Mesenchymal stem cell (in vitro differentiated cells and primary cell): Measurements from ENCODE around the gene DSCAM.

Experiments
- DNase-seq: peaks from one replicate; pipeline ENCODE4 v3.0.0-alpha.2; 2013
- H2AFZ ChIP-seq: one replicate; pipeline ENCODE4 v1.6.1; 2013; ENCODE audit warnings: low read depth, mild to moderate bottlenecking, control low read depth, inconsistent platforms, low read length, moderate library complexity
- H2AK5ac ChIP-seq: 2 replicates; pipeline ENCODE4 v1.6.1; 2013; ENCODE audit warnings: low read length, moderate library complexity, mild to moderate bottlenecking, inconsistent platforms; ENCODE audit not compliant: severe bottlenecking
- H2BK120ac ChIP-seq: one replicate; pipeline ENCODE4 v1.6.1; 2013; ENCODE audit warnings: low read depth, mild to moderate bottlenecking, inconsistent platforms, low read length, moderate library complexity
- H2BK12ac ChIP-seq, 2 experiments: one replicate each; pipeline ENCODE4 v1.6.1; 2013; ENCODE audit warnings: inconsistent platforms in 2 of 2, low read length in 2 of 2, mild to moderate bottlenecking in 2 of 2, moderate library complexity in 2 of 2, control low read depth in 1 of 2
- H2BK15ac ChIP-seq: one replicate; pipeline ENCODE4 v1.6.1; 2013; ENCODE audit warnings: mild to moderate bottlenecking, low read depth, inconsistent platforms; ENCODE audit not compliant: poor library complexity, severe bottlenecking
- H2BK5ac ChIP-seq: 2 replicates; pipeline ENCODE4 v1.6.1; 2013; ENCODE audit warnings: low read depth, mild to moderate bottlenecking, low read length, control low read depth, inconsistent platforms; ENCODE audit not compliant: poor library complexity, severe bottlenecking
- H3K14ac ChIP-seq, 2 experiments: one replicate each; pipeline ENCODE4 v1.6.1; 2013; ENCODE audit warnings: inconsistent platforms in 2 of 2, low read length in 2 of 2, control low read depth in 1 of 2, mild to moderate bottlenecking in 1 of 2, moderate library complexity in 1 of 2
- H3K18ac ChIP-seq, 2 experiments: one replicate each; pipeline ENCODE4 v1.6.1; 2013; ENCODE audit warnings: inconsistent platforms in 2 of 2, low read length in 2 of 2, control low read depth in 1 of 2, low read depth in 1 of 2, mild to moderate bottlenecking in 1 of 2
- H3K23ac ChIP-seq, 2 experiments: one replicate each; pipeline ENCODE4 v1.6.1; 2013; ENCODE audit warnings: inconsistent platforms in 2 of 2, low read length in 2 of 2, mild to moderate bottlenecking in 2 of 2, moderate library complexity in 2 of 2, control low read depth in 1 of 2
- H3K27ac ChIP-seq: 2 replicates; pipeline ENCODE4 v1.5.1; 2013; ENCODE audit warnings: mild to moderate bottlenecking, moderate library complexity, low read length, control low read depth, inconsistent platforms; ENCODE audit not compliant: poor library complexity, severe bottlenecking
- H3K27me3 ChIP-seq, 2 experiments: 2 replicates each; pipeline versions ENCODE4 v1.6.1 to v1.7.0; 2013; ENCODE audit warnings: low read length in 2 of 2, mild to moderate bottlenecking in 2 of 2, moderate library complexity in 2 of 2, control low read depth in 1 of 2, inconsistent platforms in 1 of 2; ENCODE audit not compliant: control insufficient read depth in 1 of 2, insufficient read depth in 1 of 2
- H3K36me3 ChIP-seq, 2 experiments: 2 replicates each; pipeline versions ENCODE4 v1.6.1 to v1.7.0; 2013; ENCODE audit warnings: low read length in 2 of 2, control low read depth in 1 of 2, inconsistent platforms in 1 of 2, low read depth in 1 of 2, mild to moderate bottlenecking in 1 of 2; ENCODE audit not compliant: insufficient read depth in 2 of 2, control insufficient read depth in 1 of 2
- H3K4ac ChIP-seq, 2 experiments: one replicate each; pipeline ENCODE4 v1.6.1; 2013; ENCODE audit warnings: inconsistent platforms in 2 of 2, low read length in 2 of 2, mild to moderate bottlenecking in 2 of 2, moderate library complexity in 2 of 2, control low read depth in 1 of 2, low read depth in 1 of 2
- H3K4me1 ChIP-seq: 2 replicates; pipeline ENCODE4 v1.6.1; 2013; ENCODE audit warnings: low read depth, low read length, control low read depth; ENCODE audit not compliant: control insufficient read depth, insufficient read depth
- H3K4me2 ChIP-seq: 2 replicates; pipeline ENCODE4 v1.6.1; 2013; ENCODE audit warnings: low read length, mild to moderate bottlenecking, inconsistent platforms; ENCODE audit not compliant: poor library complexity, severe bottlenecking
- H3K4me3 ChIP-seq, 2 experiments: 2 replicates each; pipeline versions ENCODE4 v1.5.1 to v1.7.0; 2013; ENCODE audit warnings: low read length in 2 of 2, mild to moderate bottlenecking in 2 of 2, control low read depth in 1 of 2, low read depth in 1 of 2; ENCODE audit not compliant: insufficient read depth in 1 of 2
- H3K79me1 ChIP-seq: replicated peaks from 2 replicates; pipeline ENCODE4 v1.6.1; 2013; ENCODE audit warnings: mild to moderate bottlenecking, control low read depth, low read length, inconsistent platforms; ENCODE audit not compliant: poor library complexity, severe bottlenecking
- H3K9ac ChIP-seq: 2 replicates; pipeline ENCODE4 v1.7.0; 2013; ENCODE audit warnings: mild to moderate bottlenecking, low read length, moderate library complexity
- H3K9me3 ChIP-seq: 2 replicates; pipeline ENCODE4 v1.7.0; 2013; ENCODE audit warnings: mild to moderate bottlenecking, low read length; ENCODE audit not compliant: control insufficient read depth
- H4K8ac ChIP-seq: one replicate; pipeline ENCODE4 v1.6.1; 2013; ENCODE audit warnings: inconsistent platforms, mild to moderate bottlenecking, low read length, moderate library complexity
- H4K91ac ChIP-seq: one replicate; pipeline ENCODE4 v1.6.1; 2013; ENCODE audit warnings: mild to moderate bottlenecking, low read length, inconsistent platforms
- WGBS: methylation state at CpG from one replicate; pipeline ENCODE4 v1.1.7; 2013; ENCODE audit warnings: mixed read lengths; 5-methylcytosine and 5-hydroxymethylcytosine counted together

The DSCAM gene

DNA sequence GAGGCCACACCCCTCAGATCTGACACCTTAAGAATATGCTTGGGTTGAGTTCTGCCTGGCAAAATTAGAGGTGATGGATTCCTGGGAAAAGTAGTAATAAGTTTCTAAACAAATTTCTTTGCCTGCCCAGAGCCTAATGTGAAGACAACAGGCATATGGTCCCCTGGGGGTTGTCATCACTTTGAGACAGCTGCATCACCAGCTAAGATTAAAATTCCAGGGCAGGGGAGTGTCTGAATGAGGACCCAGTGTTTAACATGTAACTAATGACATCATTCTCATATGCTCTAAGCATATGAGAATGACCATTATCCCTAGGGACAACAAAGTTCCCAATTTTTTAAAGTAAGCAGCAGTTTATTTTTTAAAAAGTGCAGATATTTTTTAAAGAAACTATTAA is 547.5 kb downstream of the DSCAM start:
- Histone ChIP-seq H3K79me1 (no peaks in the 10 kb centered on the region), H2BK120ac (no peak overlapping the region), H2BK12ac (no peak overlapping the region), H3K4ac (no peak overlapping the region), H2AK5ac (no peak overlapping the region), H3K27ac (no peak overlapping the region), H2BK5ac (no peak overlapping the region), H2AFZ (no peak overlapping the region), H3K4me1 (no peaks in the 10 kb centered on the region), H4K91ac (no peak overlapping the region), H3K4me3 (no peak overlapping the region), H3K4me2 (no peak overlapping the region), H4K8ac (no peak overlapping the region), H3K18ac (no peak overlapping the region), H3K36me3 (no peaks in the 10 kb centered on the region), H3K9me3 (peaks cover 35% of the 10 kb centered on the region), H3K27me3 (no peaks in the 10 kb centered on the region), H3K14ac (no peak overlapping the region), H3K9ac (no peak overlapping the region), H2BK15ac (no peak overlapping the region), H3K23ac (no peak overlapping the region)
- no peak for DNase-seq

DNA sequence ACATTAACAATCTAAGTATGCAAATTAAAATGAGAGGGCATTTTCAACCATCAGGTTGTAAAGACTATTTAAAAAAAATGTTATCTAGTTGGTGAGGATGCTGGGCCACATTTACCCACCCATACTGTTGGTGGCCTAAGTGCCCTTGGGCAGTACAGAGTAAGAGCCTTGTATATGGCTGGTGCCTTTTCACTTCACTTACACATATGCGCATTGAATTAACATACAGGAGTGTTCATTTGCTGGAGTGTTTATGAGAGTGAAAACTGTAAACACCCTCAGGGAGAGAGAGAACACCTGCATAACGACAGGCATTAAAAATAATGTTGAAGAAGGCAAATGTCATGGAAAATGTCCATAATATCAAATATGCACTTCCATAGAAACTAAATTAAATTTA is 552.6 kb downstream of the DSCAM start:
- H4K8ac ChIP-seq, result no peak overlapping the region
- no peaks in the 10 kb centered on the region for H3K36me3 ChIP-seq
- H3K27ac ChIP-seq, result no peak overlapping the region
- no peak overlapping the region for H2AK5ac ChIP-seq
- H3K27me3 ChIP-seq, result no peaks in the 10 kb centered on the region
- H2AFZ ChIP-seq, result no peak overlapping the region
- no CpG with 5 or more reads among the region's 2 CpGs for WGBS
- no peak overlapping the region for H3K4me3 ChIP-seq
- H3K14ac ChIP-seq, result no peak overlapping the region
- H3K9me3 ChIP-seq, result peaks cover 17% of the 10 kb centered on the region
- H3K18ac ChIP-seq, result no peak overlapping the region
- no peak overlapping the region for H3K4ac ChIP-seq
- H2BK120ac ChIP-seq, result no peak overlapping the region
- H3K9ac ChIP-seq, result no peak overlapping the region
- no peaks in the 10 kb centered on the region for H3K4me1 ChIP-seq
- no peak overlapping the region for H3K23ac ChIP-seq
- H2BK15ac ChIP-seq, result no peak overlapping the region
- no peak overlapping the region for H2BK12ac ChIP-seq
- DNase-seq, result no peak
- H2BK5ac ChIP-seq, result no peak overlapping the region
- no peak overlapping the region for H3K4me2 ChIP-seq
- H4K91ac ChIP-seq, result no peak overlapping the region
- no peaks in the 10 kb centered on the region for H3K79me1 ChIP-seq

DNA sequence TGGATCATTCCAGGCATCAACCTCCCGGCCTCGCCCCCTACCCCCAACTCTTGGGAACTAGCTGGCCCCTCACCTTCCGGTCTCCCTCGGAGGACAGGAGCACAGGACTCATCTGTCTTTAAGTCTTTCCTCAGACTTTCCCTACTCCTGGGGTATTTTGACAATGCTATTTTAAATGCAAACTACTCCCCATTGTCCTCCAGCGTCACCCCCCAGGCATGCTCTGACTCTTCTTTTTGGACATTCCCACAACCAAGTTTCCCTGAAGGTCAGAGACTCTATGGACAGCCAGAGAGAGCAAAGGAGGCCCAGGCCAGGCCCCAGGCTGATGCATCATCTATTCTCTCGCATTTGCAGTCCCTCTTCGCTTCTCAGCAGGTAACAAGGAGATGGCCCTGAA is 555.4 kb downstream of the DSCAM start:
- H3K4me1 ChIP-seq, result no peaks in the 10 kb centered on the region
- H2AK5ac ChIP-seq, result no peak overlapping the region
- H3K4me3 ChIP-seq, result no peak overlapping the region
- no peak overlapping the region for H3K18ac ChIP-seq
- H2AFZ ChIP-seq, result no peak overlapping the region
- no peak overlapping the region for H2BK120ac ChIP-seq
- H3K9ac ChIP-seq, result no peak overlapping the region
- H3K27me3 ChIP-seq, result no peaks in the 10 kb centered on the region
- 58% methylated on average over 7 of the region's 7 CpGs for WGBS
- H3K14ac ChIP-seq, result no peak overlapping the region
- peaks cover 7% of the 10 kb centered on the region for H3K9me3 ChIP-seq
- H4K91ac ChIP-seq, result no peak overlapping the region
- no peak for DNase-seq
- H2BK5ac ChIP-seq, result no peak overlapping the region
- no peak overlapping the region for H2BK15ac ChIP-seq
- H3K36me3 ChIP-seq, result no peaks in the 10 kb centered on the region
- H3K27ac ChIP-seq, result no peak overlapping the region
- no peak overlapping the region for H3K4ac ChIP-seq
- no peak overlapping the region for H3K4me2 ChIP-seq
- H3K79me1 ChIP-seq, result no peaks in the 10 kb centered on the region
- no peak overlapping the region for H4K8ac ChIP-seq
- H3K23ac ChIP-seq, result no peak overlapping the region
- no peak overlapping the region for H2BK12ac ChIP-seq

DNA sequence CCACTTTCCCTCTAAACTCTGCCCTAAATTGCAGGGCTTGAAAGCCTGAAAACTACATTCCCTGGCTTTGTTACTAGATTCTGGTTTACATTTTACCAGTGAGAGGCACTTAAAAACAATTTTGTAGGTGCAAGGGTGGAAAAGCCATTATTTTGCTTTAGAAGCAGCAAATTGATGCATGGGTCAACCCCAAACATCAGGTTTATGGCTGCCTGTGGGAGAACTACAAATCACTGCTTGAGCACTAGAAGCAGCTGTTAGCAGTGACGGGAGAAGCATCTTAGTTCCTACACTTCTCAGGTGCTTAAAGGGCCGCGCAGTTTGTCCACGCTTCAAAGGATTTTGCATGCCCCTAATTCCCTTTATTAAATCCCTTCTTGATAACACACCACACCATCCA is 562.5 kb downstream of the DSCAM start:
- Histone ChIP-seq H2BK5ac (no peak overlapping the region), H2AFZ (no peak overlapping the region), H3K23ac (no peak overlapping the region), H2BK12ac (no peak overlapping the region), H3K27ac (no peak overlapping the region), H2AK5ac (no peak overlapping the region), H2BK15ac (no peak overlapping the region), H3K4me1 (no peaks in the 10 kb centered on the region), H3K27me3 (no peaks in the 10 kb centered on the region), H3K9me3 (peaks cover 4% of the 10 kb centered on the region), H3K79me1 (no peaks in the 10 kb centered on the region), H3K4me2 (no peak overlapping the region), H3K18ac (no peak overlapping the region), H4K8ac (no peak overlapping the region), H3K9ac (no peak overlapping the region), H3K4me3 (no peak overlapping the region), H2BK120ac (no peak overlapping the region), H3K36me3 (no peaks in the 10 kb centered on the region), H4K91ac (no peak overlapping the region), H3K14ac (no peak overlapping the region), H3K4ac (no peak overlapping the region)
- WGBS, result 73% methylated on average over 4 of the region's 4 CpGs
- DNase-seq, result no peak
